ENCODE measurements around the gene IQCH.
"Not testable (repeated sequence)": the region's sequence is repeated elsewhere in the genome, so short reads cannot be mapped to it uniquely, and the experiment has no call there.

- TF ChIP-seq L3MBTL2 (conservative IDR thresholded peaks at IDR 0.05); BHLHE40 (IDR thresholded peaks at IDR 0.05; ENCODE audit: borderline replicate concordance); SUZ12 (IDR thresholded peaks at IDR 0.05); HDGF (IDR thresholded peaks at IDR 0.05; ENCODE audit: borderline replicate concordance); CTBP1 (IDR thresholded peaks at IDR 0.05; ENCODE audit: borderline replicate concordance); NFRKB (IDR thresholded peaks at IDR 0.05); ELF4 (IDR thresholded peaks at IDR 0.05); ZNF384 (IDR thresholded peaks at IDR 0.05); FOXA1 (IDR thresholded peaks at IDR 0.05); SP1 (IDR thresholded peaks at IDR 0.05): not testable (repeated sequence)
Measured at GRCh38 chr15:67363712-67364111, 109.1 kb downstream of the IQCH start.
